Activated B cell treated with CpG ODN at 0.5 μM for 24 hours (primary cell): ENCODE data around the gene CCDC73. TPM values are rescaled to one million over a fixed set of nuclear protein-coding genes. Genes with fewer than 3 reads are reported as not detected.

Source experiments
- ATAC-seq: fragments of 200-7000 bp; cut with Tn5 transposase; one replicate; pipeline ENCODE4 v1.10.0; 2021; ENCODE audit warnings: low read depth, mild to moderate bottlenecking, moderate library complexity
- CTCF ChIA-PET: fragments of 350-600 bp; sonication (Branson Sonifier 250); formaldehyde crosslinking; loops from one replicate; lab custom pipeline; 2021; ENCODE audit warnings: antibody characterized with exemption; lab: Charles Lee
- POLR2A ChIA-PET: fragments of 350-600 bp; sonication (Branson Sonifier 250); formaldehyde crosslinking; loops from one replicate; lab custom pipeline; 2021; ENCODE audit warnings: antibody characterized with exemption; lab: Charles Lee
- DNase-seq: peaks from one replicate; pipeline ENCODE4 v3.0.0; 2022
- H3K27ac Mint-ChIP-seq: one replicate; pipeline ENCODE4 v1.8.0; 2020; ENCODE audit warnings: mixed read lengths
- H3K27me3 Mint-ChIP-seq: one replicate; pipeline ENCODE4 v1.8.0; 2021; ENCODE audit warnings: mixed read lengths
- H3K36me3 Mint-ChIP-seq: one replicate; pipeline ENCODE4 v1.8.0; 2021; ENCODE audit warnings: low read depth, mixed read lengths
- H3K4me1 Mint-ChIP-seq: one replicate; pipeline ENCODE4 v1.8.0; 2021; ENCODE audit warnings: mixed read lengths
- H3K4me3 Mint-ChIP-seq: one replicate; pipeline ENCODE4 v1.8.0; 2020; ENCODE audit warnings: mild to moderate bottlenecking, mixed read lengths
- H3K9me3 Mint-ChIP-seq: one replicate; pipeline ENCODE4 v1.8.0; 2020; ENCODE audit warnings: mixed read lengths
- intact Hi-C: fragments of 100-400 bp; cut with micrococcal nuclease; formaldehyde crosslinking; loops from one replicate; pipeline ENCODE4 v1.15.1; 2024
- total RNA-seq: library from RNA; stranded (reverse); gene quantifications from 2 replicates; pipeline ENCODE4 v1.2.3, GENCODE V29; 2022
- TF ChIP-seq, protein P1 (sequence below): fragments of 200-600 bp; IDR thresholded peaks from one replicate; pipeline ENCODE4 v1.8.0; 2022; ENCODE audit warnings: antibody characterized with exemption, mild to moderate bottlenecking

Gene CCDC73
- total RNA-seq, 1 donor from 2014 or later, result 0.07 TPM

DNA sequence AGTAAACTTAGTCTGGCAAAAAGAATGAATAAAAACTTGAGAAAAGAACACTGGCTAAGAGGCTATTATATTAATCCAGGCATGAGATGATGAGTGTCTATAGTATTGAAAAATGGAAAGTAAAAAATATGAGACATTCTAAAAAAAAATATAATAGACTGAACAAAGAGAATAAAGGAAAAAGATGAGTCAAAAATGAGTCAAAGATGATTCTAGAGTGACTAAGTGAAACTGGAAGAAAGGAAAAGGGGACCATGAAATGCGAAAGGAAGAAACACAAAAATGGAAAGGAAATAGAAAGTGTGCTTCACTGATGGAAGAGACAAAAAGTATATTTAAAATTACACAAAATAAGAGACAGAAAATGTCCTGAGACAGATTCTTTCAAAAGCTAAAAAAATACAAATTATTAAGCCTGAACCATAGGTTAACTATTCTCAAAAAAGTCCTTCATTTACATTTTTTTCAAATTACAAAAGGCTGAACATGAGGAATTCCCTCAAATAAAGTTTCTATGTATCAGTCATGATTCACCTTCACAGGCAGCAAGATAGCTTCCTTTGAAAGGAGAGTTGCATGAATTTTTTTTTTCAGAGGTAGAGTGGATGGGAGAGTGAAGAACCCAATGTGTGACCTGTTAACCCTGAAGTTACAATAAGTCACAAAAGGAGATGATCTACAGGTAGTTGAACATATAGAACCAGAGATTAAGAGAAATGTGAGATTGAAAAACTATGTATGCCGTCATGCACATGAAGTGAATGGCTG, 135.6 kb downstream of the CCDC73 start:
- POLR2A ChIA-PET, result no interaction called here
- no peak overlapping the region for H3K4me3 Mint-ChIP-seq
- no peaks in the 10 kb centered on the region for H3K36me3 Mint-ChIP-seq
- TF ChIP-seq, protein P1, sequence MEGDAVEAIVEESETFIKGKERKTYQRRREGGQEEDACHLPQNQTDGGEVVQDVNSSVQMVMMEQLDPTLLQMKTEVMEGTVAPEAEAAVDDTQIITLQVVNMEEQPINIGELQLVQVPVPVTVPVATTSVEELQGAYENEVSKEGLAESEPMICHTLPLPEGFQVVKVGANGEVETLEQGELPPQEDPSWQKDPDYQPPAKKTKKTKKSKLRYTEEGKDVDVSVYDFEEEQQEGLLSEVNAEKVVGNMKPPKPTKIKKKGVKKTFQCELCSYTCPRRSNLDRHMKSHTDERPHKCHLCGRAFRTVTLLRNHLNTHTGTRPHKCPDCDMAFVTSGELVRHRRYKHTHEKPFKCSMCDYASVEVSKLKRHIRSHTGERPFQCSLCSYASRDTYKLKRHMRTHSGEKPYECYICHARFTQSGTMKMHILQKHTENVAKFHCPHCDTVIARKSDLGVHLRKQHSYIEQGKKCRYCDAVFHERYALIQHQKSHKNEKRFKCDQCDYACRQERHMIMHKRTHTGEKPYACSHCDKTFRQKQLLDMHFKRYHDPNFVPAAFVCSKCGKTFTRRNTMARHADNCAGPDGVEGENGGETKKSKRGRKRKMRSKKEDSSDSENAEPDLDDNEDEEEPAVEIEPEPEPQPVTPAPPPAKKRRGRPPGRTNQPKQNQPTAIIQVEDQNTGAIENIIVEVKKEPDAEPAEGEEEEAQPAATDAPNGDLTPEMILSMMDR, result no peak
- no peak overlapping the region for H3K27ac Mint-ChIP-seq
- H3K4me1 Mint-ChIP-seq, result no peaks in the 10 kb centered on the region
- CTCF ChIA-PET, result no interaction called here
- H3K27me3 Mint-ChIP-seq, result peaks cover 4% of the 10 kb centered on the region
- no peaks in the 10 kb centered on the region for H3K9me3 Mint-ChIP-seq
- no peak for ATAC-seq
- intact Hi-C loops, result no loop called here
- no peak for DNase-seq

DNA sequence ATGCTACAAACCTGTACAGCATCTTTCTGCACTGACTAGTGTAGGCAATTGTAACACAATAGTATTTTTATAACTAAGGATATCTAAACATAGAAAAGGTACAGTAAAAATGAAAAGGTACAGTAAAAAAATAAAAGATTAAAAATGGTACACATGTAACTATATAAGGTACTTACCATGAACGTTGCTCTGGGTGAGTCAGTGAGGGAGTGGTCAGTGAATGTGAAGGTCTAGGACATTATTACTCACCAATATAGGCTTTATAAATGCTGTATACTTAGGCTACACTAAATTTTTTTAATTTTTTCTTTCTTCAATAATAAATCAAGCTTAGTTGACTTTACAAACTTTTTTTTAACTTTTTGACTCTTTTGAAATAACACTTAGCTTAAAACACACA, 150.9 kb downstream of the CCDC73 start:
- CTCF ChIA-PET, result no interaction called here
- Mint-ChIP-seq H3K27me3 (peaks cover 6% of the 10 kb centered on the region), H3K4me1 (no peaks in the 10 kb centered on the region), H3K36me3 (no peaks in the 10 kb centered on the region), H3K4me3 (no peak overlapping the region), H3K9me3 (no peaks in the 10 kb centered on the region), H3K27ac (no peak overlapping the region)
- ATAC-seq (no peak), DNase-seq (no peak)
- intact Hi-C loops, result no loop called here
- POLR2A ChIA-PET, result no interaction called here
- TF ChIP-seq, protein P1, result no peak

DNA sequence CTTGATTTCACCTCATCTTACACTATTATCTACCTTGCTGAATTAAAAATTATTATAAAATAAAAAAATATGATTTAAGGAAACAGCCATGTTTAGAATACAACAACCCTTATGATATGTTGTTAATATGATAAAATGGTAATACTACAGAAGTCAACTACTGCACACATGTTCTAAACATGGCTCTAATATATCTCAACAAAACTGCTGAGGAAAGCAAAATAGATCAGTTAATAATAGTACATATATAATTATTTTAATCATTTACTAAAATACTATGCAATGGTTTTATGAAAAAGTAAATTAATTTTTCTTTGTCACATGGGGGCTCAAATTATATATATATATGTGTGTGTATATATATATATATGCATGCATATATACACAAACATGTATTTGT, 153.1 kb downstream of the CCDC73 start:
- H3K36me3 Mint-ChIP-seq, result no peaks in the 10 kb centered on the region
- H3K4me3 Mint-ChIP-seq, result no peak overlapping the region
- ChIA-PET CTCF (no interaction called here), POLR2A (no interaction called here)
- no peak for ATAC-seq
- no peaks in the 10 kb centered on the region for H3K4me1 Mint-ChIP-seq
- peaks cover 8% of the 10 kb centered on the region for H3K27me3 Mint-ChIP-seq
- TF ChIP-seq, protein P1, result no peak
- no peaks in the 10 kb centered on the region for H3K9me3 Mint-ChIP-seq
- H3K27ac Mint-ChIP-seq, result no peak overlapping the region
- intact Hi-C loops, result no loop called here
- no peak for DNase-seq

DNA sequence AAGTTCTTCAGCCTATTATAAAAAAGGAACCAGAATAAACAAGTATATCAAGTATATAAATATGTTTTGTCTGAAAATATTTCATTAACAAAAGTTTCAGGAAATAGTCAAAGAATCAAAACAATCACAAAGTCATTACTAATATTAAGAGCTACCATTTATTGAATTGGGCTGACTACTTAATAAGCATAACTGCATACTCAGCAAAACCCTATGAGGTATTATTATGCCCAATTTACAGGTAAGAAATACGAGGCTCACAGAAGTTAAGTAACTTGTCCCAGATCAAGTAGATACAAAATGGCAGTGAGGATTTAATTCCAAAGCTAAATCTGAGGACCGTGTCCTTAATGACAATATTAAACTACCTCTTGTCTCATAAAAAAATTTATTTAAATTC, 158.6 kb downstream of the CCDC73 start:
- ATAC-seq (no peak), DNase-seq (no peak)
- ChIA-PET POLR2A (no interaction called here), CTCF (no interaction called here)
- H3K36me3 Mint-ChIP-seq, result no peaks in the 10 kb centered on the region
- no peak overlapping the region for H3K27ac Mint-ChIP-seq
- peaks cover 6% of the 10 kb centered on the region for H3K27me3 Mint-ChIP-seq
- intact Hi-C loops, result no loop called here
- H3K4me1 Mint-ChIP-seq, result no peaks in the 10 kb centered on the region
- TF ChIP-seq, protein P1, result no peak
- H3K4me3 Mint-ChIP-seq, result no peak overlapping the region
- H3K9me3 Mint-ChIP-seq, result no peaks in the 10 kb centered on the region

DNA sequence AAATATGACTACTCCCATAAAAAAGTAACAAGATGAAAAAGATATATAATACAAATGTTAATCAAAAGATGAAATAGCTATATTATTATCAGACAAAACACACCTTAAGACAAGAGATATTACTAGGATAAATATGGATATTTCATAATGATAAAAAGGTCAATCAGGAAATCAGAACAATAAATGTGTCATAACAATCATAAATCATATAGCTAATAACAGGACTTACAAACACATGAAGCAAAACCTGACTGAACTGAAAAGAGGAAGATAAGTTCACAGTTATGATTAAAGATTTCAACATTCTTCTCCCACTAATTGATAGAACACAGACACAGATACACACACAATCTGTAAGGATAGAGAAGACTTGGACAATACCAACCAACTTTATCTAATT, 163.6 kb downstream of the CCDC73 start:
- Mint-ChIP-seq H3K4me3 (no peak overlapping the region), H3K27me3 (no peaks in the 10 kb centered on the region), H3K9me3 (no peaks in the 10 kb centered on the region), H3K36me3 (no peaks in the 10 kb centered on the region), H3K4me1 (no peaks in the 10 kb centered on the region), H3K27ac (no peak overlapping the region)
- intact Hi-C loops, result no loop called here
- TF ChIP-seq, protein P1, result no peak
- no peak for ATAC-seq
- POLR2A ChIA-PET, result no interaction called here
- CTCF ChIA-PET, result no interaction called here
- no peak for DNase-seq
